Lower leg skin (tissue), 3 donors: ENCODE results near the gene BIRC6.

Experiments used
- POLR2A ChIP-seq, 2 donors: fragments of 450-650 bp; IDR thresholded peaks; one replicate each; pipeline ENCODE4 v1.6.1; 2016 to 2017; ENCODE audit warnings: antibody characterized with exemption in 2 of 2, mild to moderate bottlenecking in 1 of 2, moderate library complexity in 1 of 2
- TF ChIP-seq, protein P1 (sequence below), 3 donors: fragments of 450-650 bp; IDR thresholded peaks; one replicate each; pipeline ENCODE4 v1.5.1; 2016; ENCODE audit warnings: antibody characterized with exemption in 3 of 3, mild to moderate bottlenecking in 3 of 3, moderate library complexity in 2 of 3

DNA sequence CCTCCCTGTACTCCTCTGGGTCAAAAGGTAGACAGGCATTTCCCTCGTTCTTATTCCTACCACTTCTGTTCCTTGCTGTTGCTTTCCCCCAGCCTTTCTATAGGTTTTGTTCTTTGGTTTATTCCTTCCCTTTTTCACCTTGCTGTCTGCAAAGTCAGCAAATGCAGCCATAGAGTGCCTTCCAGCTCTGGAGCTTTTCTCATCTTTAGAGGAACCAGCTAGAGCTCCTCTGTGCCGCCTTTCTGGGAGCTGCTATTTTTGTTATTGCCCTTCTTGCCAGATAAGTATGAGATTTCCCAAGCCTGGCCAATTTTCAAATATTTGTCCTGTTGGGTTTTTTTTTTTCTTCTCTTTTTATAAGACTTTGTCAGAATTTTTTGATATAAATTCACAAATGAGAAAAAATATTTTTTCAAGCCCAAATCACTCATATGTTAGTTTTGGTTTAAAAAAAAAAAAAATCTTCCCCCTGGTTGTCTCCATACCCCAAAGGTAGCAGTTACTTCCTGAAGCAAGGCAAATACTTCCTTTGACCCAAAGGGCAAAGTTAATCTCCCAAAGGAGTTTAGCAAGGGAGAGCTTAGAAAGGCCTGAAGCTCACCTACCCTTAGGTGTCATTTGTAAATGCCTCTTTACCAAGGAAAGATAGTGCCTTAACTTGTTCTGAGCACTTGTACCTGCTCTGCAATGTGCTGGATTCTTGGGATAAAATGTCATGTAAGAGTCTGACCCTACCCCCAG, 265.9 kb downstream of the BIRC6 start:
- TF ChIP-seq, protein P1, sequence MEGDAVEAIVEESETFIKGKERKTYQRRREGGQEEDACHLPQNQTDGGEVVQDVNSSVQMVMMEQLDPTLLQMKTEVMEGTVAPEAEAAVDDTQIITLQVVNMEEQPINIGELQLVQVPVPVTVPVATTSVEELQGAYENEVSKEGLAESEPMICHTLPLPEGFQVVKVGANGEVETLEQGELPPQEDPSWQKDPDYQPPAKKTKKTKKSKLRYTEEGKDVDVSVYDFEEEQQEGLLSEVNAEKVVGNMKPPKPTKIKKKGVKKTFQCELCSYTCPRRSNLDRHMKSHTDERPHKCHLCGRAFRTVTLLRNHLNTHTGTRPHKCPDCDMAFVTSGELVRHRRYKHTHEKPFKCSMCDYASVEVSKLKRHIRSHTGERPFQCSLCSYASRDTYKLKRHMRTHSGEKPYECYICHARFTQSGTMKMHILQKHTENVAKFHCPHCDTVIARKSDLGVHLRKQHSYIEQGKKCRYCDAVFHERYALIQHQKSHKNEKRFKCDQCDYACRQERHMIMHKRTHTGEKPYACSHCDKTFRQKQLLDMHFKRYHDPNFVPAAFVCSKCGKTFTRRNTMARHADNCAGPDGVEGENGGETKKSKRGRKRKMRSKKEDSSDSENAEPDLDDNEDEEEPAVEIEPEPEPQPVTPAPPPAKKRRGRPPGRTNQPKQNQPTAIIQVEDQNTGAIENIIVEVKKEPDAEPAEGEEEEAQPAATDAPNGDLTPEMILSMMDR (IDR thresholded peaks at IDR 0.05) = no peak
- TF ChIP-seq POLR2A (IDR thresholded peaks at IDR 0.05) = no peak
